H54 (cell line): Measurements from ENCODE around the gene GRIK5.
"Not testable (repeated sequence)": the region's sequence is repeated elsewhere in the genome, so short reads cannot be mapped to it uniquely, and the experiment has no call there.

Source experiments
- DNase-seq: peaks from one replicate; pipeline ENCODE4 v3.0.0; 2011; ENCODE audit warnings: low spot score, mixed read lengths; ENCODE audit not compliant: insufficient read length
- FAIRE-seq: peaks from 3 replicates; lab custom pipeline; 2011; peaks lifted over from hg19 to GRCh38; lab: Jason Lieb, UNC
- POLR2A ChIP-seq: IDR thresholded peaks from 2 replicates; pipeline ENCODE4 v1.6.1; 2011; ENCODE audit warnings: low read depth, mild to moderate bottlenecking, low read length

GRIK5 gene

DNA sequence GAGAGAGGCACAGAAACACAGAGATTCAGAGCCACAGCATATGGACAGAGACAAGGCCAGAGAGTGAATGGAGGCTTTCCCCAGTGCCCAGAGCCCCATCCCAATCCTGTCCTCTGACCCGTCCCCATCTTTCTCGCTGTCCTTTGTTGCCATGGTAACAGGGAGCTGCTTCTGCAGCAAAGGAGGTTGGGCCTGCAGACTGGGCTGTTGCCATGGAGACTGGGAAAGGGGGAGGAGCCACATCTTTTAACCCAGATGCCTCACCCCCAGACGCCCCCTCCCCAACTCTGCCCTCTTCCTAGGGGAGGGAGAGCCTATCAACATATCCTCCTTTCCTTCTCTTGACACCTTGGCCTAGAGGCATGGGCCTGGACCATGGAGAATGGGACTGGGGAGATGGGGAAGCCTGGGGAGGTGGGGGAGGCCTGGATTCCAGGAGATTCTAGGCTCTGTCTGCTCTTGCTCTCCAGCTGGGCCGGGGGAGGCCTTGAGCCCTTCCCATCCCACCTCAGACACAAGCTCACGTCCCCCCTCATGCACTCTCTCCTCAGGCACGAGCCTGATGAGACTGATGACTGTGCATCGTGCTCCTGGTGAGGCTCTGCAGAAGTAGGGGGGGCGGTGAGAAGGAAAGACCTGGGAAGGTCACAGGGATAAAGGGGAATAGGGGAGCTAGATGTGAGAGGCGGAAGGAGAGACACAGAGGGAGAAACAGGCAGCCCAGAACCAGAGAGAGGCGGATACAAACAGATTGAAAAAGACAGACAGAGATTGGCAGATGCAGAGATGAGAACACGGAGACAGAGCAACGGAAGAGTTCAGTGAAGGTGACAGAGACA is 73.8 kb downstream of the GRIK5 start:
- no peak for TF ChIP-seq POLR2A
- DNase-seq, result no peak
- no peak for FAIRE-seq

DNA sequence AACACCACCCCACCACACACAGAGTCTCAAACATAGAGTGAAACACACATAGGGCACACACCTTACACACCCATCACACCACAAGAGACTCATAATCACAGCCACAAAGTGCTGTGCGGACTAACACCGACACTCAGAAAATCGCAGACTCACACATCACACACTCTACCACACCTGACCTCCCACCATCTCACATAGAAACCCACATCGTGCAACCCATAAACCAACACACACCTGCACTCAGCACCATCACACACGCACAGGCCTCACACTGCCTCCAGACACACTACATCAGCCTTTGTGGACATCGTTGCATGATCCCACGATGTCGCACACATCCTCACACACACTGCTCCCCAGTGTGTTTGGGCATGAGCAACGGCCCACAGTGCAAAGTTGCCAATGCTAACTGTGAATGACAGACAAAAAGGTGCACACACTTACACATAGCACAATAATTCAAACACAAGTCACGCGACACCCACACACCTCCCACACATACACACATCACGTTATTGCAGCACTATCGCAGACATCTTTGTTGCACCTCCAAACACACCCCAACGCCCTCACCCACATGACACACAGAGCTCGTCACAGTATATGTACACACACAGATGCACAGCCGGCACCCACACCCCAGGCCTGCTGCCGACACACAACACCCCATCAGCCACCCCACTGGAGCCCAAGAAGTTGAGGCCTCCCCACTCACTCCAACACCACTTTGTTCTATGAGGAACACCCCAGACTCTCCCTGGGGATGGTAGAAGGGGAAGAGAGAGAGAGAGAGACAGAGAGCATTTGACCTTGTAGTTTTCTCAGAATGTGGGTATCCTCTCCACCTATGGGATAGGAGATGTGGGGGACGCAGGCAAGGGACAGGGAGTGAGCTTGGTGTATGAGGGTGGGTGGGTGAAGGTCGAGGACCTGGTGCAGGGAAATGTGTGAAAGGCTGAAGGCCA is 74.7 kb downstream of the GRIK5 start:
- no peak for TF ChIP-seq POLR2A
- FAIRE-seq (no peak), DNase-seq (no peak)

DNA sequence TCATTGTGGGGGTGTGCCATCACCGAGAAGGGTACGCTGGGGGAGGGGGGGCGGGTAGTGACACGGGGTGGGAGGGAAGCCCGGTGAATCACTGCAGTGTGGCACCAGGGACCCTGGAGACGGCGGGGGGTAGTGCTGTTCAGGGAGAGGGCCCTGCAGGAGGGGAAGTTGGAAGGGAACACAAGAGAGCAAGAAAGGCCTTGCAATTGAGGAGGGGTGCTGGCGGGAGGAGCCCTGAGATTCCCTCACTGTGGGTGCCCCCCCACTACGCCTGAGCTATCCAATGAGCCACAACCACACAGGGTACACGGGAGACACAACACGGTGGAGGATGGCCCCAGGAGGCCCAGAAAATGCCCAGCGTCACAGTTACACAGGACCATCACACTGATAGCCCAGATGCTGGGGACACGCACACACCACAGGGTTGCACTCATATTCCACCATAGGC is 75.5 kb downstream of the GRIK5 start:
- TF ChIP-seq POLR2A, result no peak
- DNase-seq, result no peak
- FAIRE-seq, result no peak

DNA sequence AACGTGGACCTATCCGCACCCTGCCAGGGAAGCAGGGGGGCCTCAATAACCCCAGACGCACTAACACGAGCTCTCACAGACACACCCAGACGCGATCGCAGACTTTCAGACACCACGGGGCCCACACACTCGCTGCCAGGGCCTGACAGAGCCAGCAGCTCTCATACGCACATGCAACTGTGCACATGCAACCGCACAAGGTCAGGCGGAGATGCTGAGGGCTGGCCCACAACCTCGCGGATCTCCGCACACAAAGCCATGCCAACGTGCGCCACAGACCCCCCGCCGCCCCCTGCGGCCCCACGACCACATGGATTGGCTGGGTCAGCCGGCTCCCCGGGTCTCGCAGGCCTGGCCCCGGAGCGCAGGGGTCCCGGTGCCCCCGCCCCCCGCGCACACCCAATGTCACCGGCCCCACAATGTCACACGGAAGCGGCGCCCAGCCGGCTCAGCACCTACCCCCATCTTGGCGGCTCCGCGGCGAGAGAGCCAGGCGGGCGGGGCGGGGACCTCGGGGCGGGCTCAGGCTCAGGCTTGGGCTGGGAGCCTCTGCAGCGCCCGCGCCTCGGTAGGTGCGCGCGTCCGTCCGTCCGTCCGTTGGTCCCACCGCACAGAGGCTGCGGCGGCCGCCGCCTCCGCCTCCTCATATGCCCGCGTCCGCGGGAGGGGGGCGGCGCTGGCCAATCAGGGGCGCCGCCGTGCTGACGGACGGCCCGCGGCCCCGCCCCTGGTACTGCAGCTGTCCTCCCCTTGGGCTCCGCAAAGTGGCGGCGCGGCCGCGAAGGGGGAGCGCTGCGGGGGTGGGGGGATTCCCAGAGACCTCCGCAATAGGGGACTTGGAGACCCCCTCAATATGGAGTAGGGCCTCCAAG is 76.2 kb downstream of the GRIK5 start, which contains the start of gene ATP1A3:
ATP1A3 (minus strand) TSS at position 619 of the 872 bp plus-strand sequence; CDS start at position 465, 154 bp downstream.
- peak; percentile 94 for DNase-seq
- no peak for FAIRE-seq
- no peak for TF ChIP-seq POLR2A

DNA sequence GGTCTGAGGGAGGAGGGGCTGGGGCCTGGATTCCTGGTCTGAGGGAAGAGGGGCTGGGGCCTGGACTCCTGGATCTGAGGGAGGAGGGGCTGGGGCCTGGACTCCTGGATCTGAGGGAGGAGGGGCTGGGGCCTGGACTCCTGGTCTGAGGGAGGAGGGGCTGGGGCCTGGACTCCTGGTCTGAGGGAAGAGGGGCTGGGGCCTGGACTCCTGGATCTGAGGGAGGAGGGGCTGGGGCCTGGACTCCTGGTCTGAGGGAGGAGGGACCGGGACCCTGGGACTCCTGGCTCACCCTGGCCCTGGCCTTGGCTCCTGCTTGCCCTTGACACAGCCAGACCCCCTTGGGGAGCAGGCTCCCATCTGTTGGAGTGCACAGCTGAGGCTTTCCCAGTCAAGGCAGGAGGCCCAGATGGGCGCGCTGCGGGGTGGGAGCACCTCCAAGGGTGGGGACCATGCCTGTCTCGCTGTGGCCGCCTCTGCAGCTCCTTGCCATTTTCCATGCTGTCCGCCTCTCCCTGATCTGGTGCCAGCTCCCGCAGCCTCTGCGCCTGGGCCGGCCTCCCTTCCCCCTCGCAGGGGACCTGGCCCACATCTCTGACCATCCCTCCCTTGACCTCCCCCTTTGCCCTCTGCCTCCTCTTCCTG is 78.0 kb downstream of the GRIK5 start:
- FAIRE-seq, DNase-seq: not testable (repeated sequence)

DNA sequence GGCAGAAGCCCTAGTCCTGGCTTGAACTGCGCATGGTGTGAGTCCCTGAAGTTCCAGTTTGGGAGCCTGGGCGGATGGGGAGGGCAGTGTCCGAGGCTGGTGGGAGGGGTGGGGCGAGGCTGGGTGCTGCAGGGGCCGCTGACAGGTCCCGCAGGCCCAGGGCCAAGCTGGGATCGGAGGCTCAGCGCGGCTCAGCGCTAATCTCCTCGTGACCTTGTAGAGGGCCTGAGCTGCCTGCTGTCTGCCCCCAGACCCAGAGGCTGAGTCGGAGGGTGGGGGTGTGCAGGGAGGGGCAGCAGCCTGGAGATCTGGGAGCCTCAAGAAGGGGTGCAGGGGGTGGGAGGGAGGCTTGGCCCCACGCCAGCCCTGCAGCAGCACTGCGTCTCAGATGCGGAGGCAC is 79.0 kb downstream of the GRIK5 start:
- FAIRE-seq (no peak), DNase-seq (no peak)
- TF ChIP-seq POLR2A, result no peak

DNA sequence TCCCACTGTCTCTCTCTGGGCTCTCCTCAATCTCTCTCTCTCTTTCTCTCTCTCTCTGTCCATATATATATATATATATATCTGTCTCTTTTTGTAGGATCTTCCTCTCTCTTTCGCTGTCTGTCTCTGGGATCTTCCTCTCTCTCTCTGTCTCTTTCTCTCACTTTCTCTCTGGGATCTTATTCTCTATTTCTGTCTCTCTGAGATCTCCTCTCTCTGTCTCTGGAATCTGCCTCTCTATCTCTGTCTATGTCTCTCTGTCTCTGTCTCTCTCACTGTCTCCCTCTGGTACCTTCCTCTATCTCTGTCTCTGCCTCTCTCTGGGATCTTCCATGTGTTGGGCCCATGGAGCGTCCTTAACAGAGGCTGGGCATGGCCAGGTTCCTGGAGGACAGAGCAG is 79.4 kb downstream of the GRIK5 start:
- DNase-seq, result no peak
- no peak for FAIRE-seq
- no peak for TF ChIP-seq POLR2A

DNA sequence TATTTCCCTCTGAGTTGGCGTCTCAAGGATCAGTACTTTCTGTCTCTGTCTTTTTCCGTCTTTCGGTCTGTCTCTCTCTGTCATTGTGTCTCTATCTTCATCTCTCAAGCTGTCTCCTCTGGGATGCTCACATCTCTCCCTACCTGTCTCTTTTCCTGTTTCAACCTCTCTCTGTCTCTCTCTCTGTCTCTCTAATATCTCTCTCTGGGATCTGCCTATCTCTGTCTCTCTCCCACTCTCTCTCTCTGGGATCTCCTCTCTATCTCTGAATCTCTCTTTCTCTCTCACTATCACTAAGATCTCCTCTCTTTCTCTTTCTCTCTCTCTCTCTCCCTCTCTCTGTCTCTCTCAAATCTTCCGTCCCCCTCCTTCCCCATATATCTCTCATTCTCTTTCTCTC is 80.0 kb downstream of the GRIK5 start:
- DNase-seq (no peak), FAIRE-seq (no peak)
- no peak for TF ChIP-seq POLR2A

DNA sequence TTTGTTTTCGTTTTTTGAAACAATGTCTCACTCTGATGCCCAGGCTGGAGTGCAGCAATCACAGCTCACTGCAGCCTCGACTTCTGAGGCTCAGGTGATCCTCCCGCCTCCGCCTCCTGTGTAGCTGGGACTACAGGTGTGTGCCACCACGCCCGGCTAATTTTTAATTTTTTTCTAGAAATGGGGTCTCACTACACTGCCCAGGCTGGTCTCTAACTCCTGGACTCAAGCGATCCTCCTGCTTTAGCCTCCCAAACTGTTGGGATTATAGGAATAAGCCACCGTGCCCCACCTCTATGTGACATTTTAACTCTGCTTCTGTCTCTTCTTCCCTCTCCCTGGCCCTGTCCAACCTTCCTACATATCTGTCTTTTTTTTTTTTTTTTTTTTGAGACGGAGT is 81.1 kb downstream of the GRIK5 start:
- TF ChIP-seq POLR2A, result no peak
- FAIRE-seq, result no peak
- DNase-seq, result no peak

DNA sequence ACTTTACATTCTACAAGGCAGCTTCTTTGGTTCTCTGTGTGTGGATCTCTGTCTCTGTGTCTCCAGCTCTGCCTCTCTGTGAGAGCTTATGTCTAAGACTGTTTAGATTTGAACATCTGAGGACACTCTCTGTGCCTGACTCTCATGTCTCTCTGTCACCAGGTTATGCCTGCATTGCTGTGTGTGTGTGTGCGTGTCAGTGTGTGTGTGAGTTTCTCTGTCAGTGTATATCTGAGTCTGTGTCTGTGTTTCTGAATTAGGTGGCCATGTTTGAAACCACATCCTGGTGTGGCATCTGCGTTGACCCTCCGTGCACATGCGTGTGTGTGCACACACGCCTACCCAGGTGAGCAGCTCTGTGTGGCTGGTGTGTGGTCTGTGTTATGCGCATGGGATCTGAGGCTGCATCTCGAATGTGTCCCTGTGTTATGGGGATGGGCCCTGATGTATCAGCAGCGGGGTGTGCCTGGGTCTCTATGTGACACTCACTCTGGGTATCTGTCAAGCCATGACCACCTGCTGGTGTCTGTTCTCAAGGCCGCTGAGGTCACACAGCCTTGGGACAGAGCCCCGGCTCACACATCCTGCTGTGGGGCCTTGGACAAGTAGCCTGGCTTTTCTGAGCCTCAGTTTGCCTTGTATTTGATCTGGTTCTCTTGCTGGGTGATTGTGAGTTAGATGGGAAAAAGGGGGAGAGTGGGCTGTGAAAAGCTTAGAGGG is 82.7 kb downstream of the GRIK5 start:
- TF ChIP-seq POLR2A, result no peak
- no peak for DNase-seq
- FAIRE-seq, result no peak

DNA sequence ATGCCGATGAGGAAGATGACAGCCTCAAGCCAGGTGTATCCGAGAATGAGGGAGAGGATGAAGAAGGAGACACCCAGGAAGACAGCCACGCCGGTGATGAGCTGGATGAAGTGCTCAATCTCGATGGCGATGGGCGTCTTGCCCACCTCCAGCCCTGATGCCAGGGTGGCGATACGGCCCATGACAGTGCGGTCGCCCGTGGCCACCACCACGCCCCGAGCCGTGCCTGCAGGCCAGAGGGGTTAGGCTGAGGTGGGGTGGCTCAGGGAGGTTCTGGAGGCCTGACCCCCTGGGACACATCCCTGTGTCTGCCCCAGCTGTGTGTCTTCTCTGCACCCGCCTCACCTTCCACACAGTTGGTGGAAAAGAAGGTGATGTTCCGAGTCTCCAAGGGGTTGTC is 85.0 kb downstream of the GRIK5 start:
- no peak for DNase-seq
- no peak for FAIRE-seq
- no peak for TF ChIP-seq POLR2A

DNA sequence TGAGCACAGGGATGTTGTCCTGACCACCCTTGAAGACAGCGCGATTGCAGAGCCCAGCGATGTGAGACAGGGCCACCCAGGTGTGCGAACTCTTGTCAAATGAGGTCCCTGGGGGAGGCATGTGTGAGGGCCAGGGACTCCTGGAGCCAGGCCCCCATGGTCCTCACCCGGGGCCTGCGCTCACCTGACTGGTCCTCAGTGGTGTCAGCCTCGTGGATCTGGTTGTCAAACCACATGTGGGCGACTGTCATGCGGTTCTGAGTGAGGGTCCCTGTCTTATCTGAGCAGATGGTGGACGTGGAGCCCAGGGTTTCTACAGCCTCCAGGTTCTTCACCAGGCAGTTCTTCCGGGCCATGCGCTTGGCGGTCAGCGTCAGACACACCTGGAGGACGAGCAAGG is 88.3 kb downstream of the GRIK5 start:
- FAIRE-seq, result no peak
- DNase-seq, result no peak

More for the DNA sequence above, 88.3 kb downstream of the GRIK5 start:
- no peak for TF ChIP-seq POLR2A
